ENCODE results near the gene KRT37. TPM values are rescaled to one million over a fixed set of nuclear protein-coding genes. Genes with fewer than 3 reads are reported as not detected.

Gene KRT37
- total RNA-seq, 1 experiment from 2014 or later: not detected

- no peak for DNase-seq
- Histone ChIP-seq H3K4me1 (ENCODE audit: insufficient read depth, low read length) (no peaks in the 10 kb centered on the region), H3K56ac (ENCODE audit: insufficient read length, low read depth, low read length) (no peak overlapping the region), H4K8ac (replicated peaks; ENCODE audit: insufficient read length, low read depth, low read length) (no peak overlapping the region), H3T11ph (ENCODE audit: low read length) (no peak overlapping the region), H4K5ac (ENCODE audit: insufficient read length, low read depth, low read length) (no peak overlapping the region), H3K4ac (ENCODE audit: low read depth, low read length) (no peak overlapping the region), H2BK15ac (ENCODE audit: low read depth, low read length) (no peak overlapping the region), H3K23ac (ENCODE audit: insufficient read length, low read depth, low read length) (no peak overlapping the region), H3K79me1 (ENCODE audit: insufficient read depth, low read depth, low read length, poor library complexity, severe bottlenecking) (no peaks in the 10 kb centered on the region), H2BK120ac (ENCODE audit: low read depth, low read length, poor library complexity, severe bottlenecking) (no peak overlapping the region), H3K27me3 (ENCODE audit: insufficient read depth, low read length) (no peaks in the 10 kb centered on the region), H4K91ac (ENCODE audit: insufficient read length, low read depth, low read length) (no peak overlapping the region), H3K4me2 (ENCODE audit: insufficient read depth, insufficient read length, low read length) (no peak overlapping the region), H3K9me3 (ENCODE audit: control insufficient read depth, low read depth, low read length) (no peaks in the 10 kb centered on the region), H3K27ac (ENCODE audit: insufficient read length, low read depth, low read length) (no peak overlapping the region), H3K79me2 (ENCODE audit: insufficient read depth, low read length) (no peaks in the 10 kb centered on the region), H4K20me1 (ENCODE audit: control insufficient read depth, insufficient read depth, insufficient read length) (no peaks in the 10 kb centered on the region), H3K9ac (ENCODE audit: extremely low read depth, insufficient read length, low read length) (no peak overlapping the region), H2BK20ac (ENCODE audit: low read depth, low read length, poor library complexity, severe bottlenecking) (no peak overlapping the region), H2BK12ac (ENCODE audit: insufficient read length, low read depth, low read length) (no peak overlapping the region), H2AFZ (ENCODE audit: low read length) (no peak overlapping the region), H2AK5ac (ENCODE audit: insufficient read length, low read length) (no peak overlapping the region), H3K23me2 (ENCODE audit: insufficient read length, low read depth, low read length, poor library complexity, severe bottlenecking) (no peaks in the 10 kb centered on the region), H3K14ac (ENCODE audit: insufficient read depth, low read length) (no peak overlapping the region), H3K18ac (ENCODE audit: insufficient read length, low read depth, low read length) (no peak overlapping the region), H2BK5ac (ENCODE audit: insufficient read length, low read length) (no peak overlapping the region)
- H3K9me3 Mint-ChIP-seq: no peaks in the 10 kb centered on the region
- peaks cover under 1 to 3% of the 10 kb centered on the region in 2 experiments for H3K4me1 Mint-ChIP-seq
- H3K27ac Mint-ChIP-seq: no peak overlapping the region
- TF ChIP-seq, protein P1, sequence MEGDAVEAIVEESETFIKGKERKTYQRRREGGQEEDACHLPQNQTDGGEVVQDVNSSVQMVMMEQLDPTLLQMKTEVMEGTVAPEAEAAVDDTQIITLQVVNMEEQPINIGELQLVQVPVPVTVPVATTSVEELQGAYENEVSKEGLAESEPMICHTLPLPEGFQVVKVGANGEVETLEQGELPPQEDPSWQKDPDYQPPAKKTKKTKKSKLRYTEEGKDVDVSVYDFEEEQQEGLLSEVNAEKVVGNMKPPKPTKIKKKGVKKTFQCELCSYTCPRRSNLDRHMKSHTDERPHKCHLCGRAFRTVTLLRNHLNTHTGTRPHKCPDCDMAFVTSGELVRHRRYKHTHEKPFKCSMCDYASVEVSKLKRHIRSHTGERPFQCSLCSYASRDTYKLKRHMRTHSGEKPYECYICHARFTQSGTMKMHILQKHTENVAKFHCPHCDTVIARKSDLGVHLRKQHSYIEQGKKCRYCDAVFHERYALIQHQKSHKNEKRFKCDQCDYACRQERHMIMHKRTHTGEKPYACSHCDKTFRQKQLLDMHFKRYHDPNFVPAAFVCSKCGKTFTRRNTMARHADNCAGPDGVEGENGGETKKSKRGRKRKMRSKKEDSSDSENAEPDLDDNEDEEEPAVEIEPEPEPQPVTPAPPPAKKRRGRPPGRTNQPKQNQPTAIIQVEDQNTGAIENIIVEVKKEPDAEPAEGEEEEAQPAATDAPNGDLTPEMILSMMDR (conservative IDR thresholded peaks at IDR 0.05): no peak
- no peak overlapping the region for H3K4me3 Mint-ChIP-seq
- no CpG with 5 or more reads among the region's 4 CpGs for WGBS (ENCODE audit: extremely low coverage, insufficient read length, low lambda C conversion rate)
- H3K27me3 Mint-ChIP-seq (ENCODE audit: low read depth): no peaks in the 10 kb centered on the region; the same call in 1 of the 2 replicates
- no peaks in the 10 kb centered on the region for H3K36me3 Mint-ChIP-seq (ENCODE audit: insufficient read depth in 1 of 3, low read depth in 3 of 3)
Observed at GRCh38 chr17:41434005-41434404, 9.6 kb upstream of the KRT37 start.
